SK-N-SH (cell line): ENCODE measurements around the gene MOBP.

Source experiments
- EZH2phosphoT487 ChIP-seq: fragments of 200-600 bp; sonication (generic); IDR thresholded peaks from 2 replicates; pipeline ENCODE4 v1.6.1; 2017; ENCODE audit warnings: low read depth, mixed run types, mild to moderate bottlenecking, antibody characterized with exemption, moderate library complexity, borderline replicate concordance
- NRF1 ChIP-seq: IDR thresholded peaks from 2 replicates; pipeline ENCODE4 v1.6.1; 2012; ENCODE audit warnings: low read depth, mild to moderate bottlenecking, low read length
- TF ChIP-seq, protein P1 (sequence below): fragments of 200-600 bp; sonication (generic); IDR thresholded peaks from 2 replicates; pipeline ENCODE4 v1.6.1; 2017; ENCODE audit warnings: antibody characterized with exemption, mild to moderate bottlenecking, moderate library complexity

DNA sequence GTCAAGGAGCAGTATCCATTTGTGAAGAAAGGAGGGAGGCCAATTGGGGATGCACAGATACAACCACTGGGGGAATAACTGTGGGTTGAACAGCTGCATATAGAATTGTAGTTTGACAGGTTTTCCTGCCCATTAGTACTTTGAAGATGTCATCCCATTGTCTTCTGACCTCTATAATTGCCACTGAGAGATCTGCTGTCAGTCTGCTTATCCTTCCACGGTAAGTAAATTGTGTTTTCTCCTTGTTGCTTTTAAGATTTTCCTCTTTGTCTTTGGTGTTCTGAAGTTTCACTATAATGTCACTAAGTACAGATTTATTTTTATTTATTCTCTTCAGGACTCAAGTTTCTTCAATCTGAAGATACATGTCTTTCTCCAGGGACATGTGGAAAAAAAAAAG lies 56.6 kb downstream of the MOBP start:
- TF ChIP-seq, protein P1, sequence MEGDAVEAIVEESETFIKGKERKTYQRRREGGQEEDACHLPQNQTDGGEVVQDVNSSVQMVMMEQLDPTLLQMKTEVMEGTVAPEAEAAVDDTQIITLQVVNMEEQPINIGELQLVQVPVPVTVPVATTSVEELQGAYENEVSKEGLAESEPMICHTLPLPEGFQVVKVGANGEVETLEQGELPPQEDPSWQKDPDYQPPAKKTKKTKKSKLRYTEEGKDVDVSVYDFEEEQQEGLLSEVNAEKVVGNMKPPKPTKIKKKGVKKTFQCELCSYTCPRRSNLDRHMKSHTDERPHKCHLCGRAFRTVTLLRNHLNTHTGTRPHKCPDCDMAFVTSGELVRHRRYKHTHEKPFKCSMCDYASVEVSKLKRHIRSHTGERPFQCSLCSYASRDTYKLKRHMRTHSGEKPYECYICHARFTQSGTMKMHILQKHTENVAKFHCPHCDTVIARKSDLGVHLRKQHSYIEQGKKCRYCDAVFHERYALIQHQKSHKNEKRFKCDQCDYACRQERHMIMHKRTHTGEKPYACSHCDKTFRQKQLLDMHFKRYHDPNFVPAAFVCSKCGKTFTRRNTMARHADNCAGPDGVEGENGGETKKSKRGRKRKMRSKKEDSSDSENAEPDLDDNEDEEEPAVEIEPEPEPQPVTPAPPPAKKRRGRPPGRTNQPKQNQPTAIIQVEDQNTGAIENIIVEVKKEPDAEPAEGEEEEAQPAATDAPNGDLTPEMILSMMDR = no peak
- TF ChIP-seq NRF1 (no peak), EZH2phosphoT487 (no peak)
